ENCODE results near the gene HSFX2. TPM values are rescaled to one million over a fixed set of nuclear protein-coding genes. Genes with fewer than 3 reads are reported as not detected.

Gene HSFX2
- total RNA-seq, 2 experiments from 2014 or later, result not detected

GRCh38 chrX:149633511-149633910, 38.4 kb upstream of the HSFX2 start:
- DNase-seq (ENCODE audit: low spot score), result no peak
- H4K20me1 ChIP-seq (ENCODE audit: insufficient read depth, low read length), result no peaks in the 10 kb centered on the region
- TF ChIP-seq CTCF (conservative IDR thresholded peaks at IDR 0.05; ENCODE audit: low read length) (no peak), EZH2phosphoT487 (IDR thresholded peaks at IDR 0.05; ENCODE audit: borderline replicate concordance, low read depth, low read length) (no peak)
- ChIA-PET CTCF (ENCODE audit: unreplicated experiment) (no interaction called here), POLR2A (no interaction called here)
- H3K4me3 ChIP-seq (ENCODE audit: low read depth, low read length, poor library complexity, severe bottlenecking), result no peak overlapping the region
- H3K4me2 ChIP-seq (ENCODE audit: low read length), result no peak overlapping the region
- no peaks in the 10 kb centered on the region for H3K9me3 ChIP-seq (ENCODE audit: low read length)
- no TSS peak for BruUV-seq (replicated peaks)
- intact Hi-C loops (cut with micrococcal nuclease; ENCODE audit: unreplicated experiment), result no loop called here
- H2AFZ ChIP-seq (ENCODE audit: low read length), result no peak overlapping the region
- H3K27ac ChIP-seq (ENCODE audit: low read depth, low read length, poor library complexity, severe bottlenecking), result no peak overlapping the region
- peaks cover 19% of the 10 kb centered on the region for H3K4me1 ChIP-seq (ENCODE audit: insufficient read depth, low read length, poor library complexity, severe bottlenecking)
- H3K79me2 ChIP-seq (ENCODE audit: insufficient read depth, low read depth, low read length), result peaks cover 4% of the 10 kb centered on the region; the same call in 1 of the 2 replicates
- H3K9me2 ChIP-seq (ENCODE audit: insufficient read depth, low read length), result no peaks in the 10 kb centered on the region
- H3K36me3 ChIP-seq (ENCODE audit: insufficient read depth, low read length), result no peaks in the 10 kb centered on the region

- Histone ChIP-seq H3K79me2 (ENCODE audit: insufficient read depth, low read depth, low read length) (peaks cover 4% of the 10 kb centered on the region; the same call in 1 of the 2 replicates), H3K9me2 (ENCODE audit: insufficient read depth, low read length) (no peaks in the 10 kb centered on the region), H3K9me3 (ENCODE audit: low read length) (no peaks in the 10 kb centered on the region), H3K4me3 (ENCODE audit: low read depth, low read length, poor library complexity, severe bottlenecking) (peak within 1 kb of the TSS; percentile 75), H2AFZ (ENCODE audit: low read length) (peak within 1 kb of the TSS; percentile 94), H3K36me3 (ENCODE audit: insufficient read depth, low read length) (no peaks in the 10 kb centered on the region), H3K4me2 (ENCODE audit: low read length) (peak within 1 kb of the TSS; percentile 80), H4K20me1 (ENCODE audit: insufficient read depth, low read length) (no peaks in the 10 kb centered on the region), H3K27ac (ENCODE audit: low read depth, low read length, poor library complexity, severe bottlenecking) (no peak within 1 kb of the TSS), H3K4me1 (ENCODE audit: insufficient read depth, low read length, poor library complexity, severe bottlenecking) (peaks cover 19% of the 10 kb centered on the region)
- intact Hi-C loops (cut with micrococcal nuclease; ENCODE audit: unreplicated experiment), result no loop called here
- ChIA-PET CTCF (ENCODE audit: unreplicated experiment) (no interaction called here), POLR2A (no interaction called here)
- no TSS peak for BruUV-seq (replicated peaks)
- DNase-seq (ENCODE audit: low spot score), result peak; percentile 75
- TF ChIP-seq EZH2phosphoT487 (IDR thresholded peaks at IDR 0.05; ENCODE audit: borderline replicate concordance, low read depth, low read length) (no peak), CTCF (conservative IDR thresholded peaks at IDR 0.05; ENCODE audit: low read length) (no peak)
Observed at GRCh38 chrX:149631234-149632165, 36.4 kb upstream of the HSFX2 start, which contains the start of gene TMEM185A. Gene TMEM185A, minus strand, starts transcription at chrX:149631792. Its CDS starts 212 bp downstream, at chrX:149631580.

Measured in OCI-LY7 (cell line).